Femur (tissue), 1 donor: ENCODE results near the gene FEZ2.
"Not testable (repeated sequence)": the region's sequence is repeated elsewhere in the genome, so short reads cannot be mapped to it uniquely, and the experiment has no call there.

Source experiments
- DNase-seq: peaks from one replicate; pipeline ENCODE4 v3.0.0-alpha.2; 2017

FEZ2 gene

GRCh38 chr2:36597532-36598377 is at the start of gene FEZ2:
FEZ2 (minus strand) TSS chr2:36598168; CDS start chr2:36598142, 26 bp downstream.
- peak; percentile 85 for DNase-seq

- no peak for DNase-seq
Measured at GRCh38 chr2:36634981-36635597, 37.1 kb upstream of the FEZ2 start.

- no peak for DNase-seq
Measured at GRCh38 chr2:36633470-36634092, 35.6 kb upstream of the FEZ2 start.

- no peak for DNase-seq
Measured at GRCh38 chr2:36626756-36627155, 28.8 kb upstream of the FEZ2 start.

- DNase-seq, result no peak
Measured at GRCh38 chr2:36626071-36626470, 28.1 kb upstream of the FEZ2 start.

- no peak for DNase-seq
Measured at GRCh38 chr2:36625304-36625703, 27.3 kb upstream of the FEZ2 start.

- DNase-seq, result no peak
Measured at GRCh38 chr2:36620321-36620720, 22.4 kb upstream of the FEZ2 start.

- DNase-seq, result peak; percentile 25
Measured at GRCh38 chr2:36618381-36618780, 20.4 kb upstream of the FEZ2 start.

GRCh38 chr2:36616947-36617346 is 19.0 kb upstream of the FEZ2 start:
- DNase-seq, result no peak

- peak; percentile 23 for DNase-seq
Measured at GRCh38 chr2:36615222-36615621, 17.3 kb upstream of the FEZ2 start.

GRCh38 chr2:36613801-36614200 is 15.8 kb upstream of the FEZ2 start:
- DNase-seq, result no peak

GRCh38 chr2:36611316-36611990 is 13.5 kb upstream of the FEZ2 start:
- no peak for DNase-seq

GRCh38 chr2:36609507-36609906 is 11.5 kb upstream of the FEZ2 start:
- no peak for DNase-seq

GRCh38 chr2:36607947-36608346 is 10.0 kb upstream of the FEZ2 start:
- no peak for DNase-seq

GRCh38 chr2:36606925-36607324 is 9.0 kb upstream of the FEZ2 start:
- DNase-seq, result no peak

GRCh38 chr2:36605273-36605672 is 7.3 kb upstream of the FEZ2 start:
- no peak for DNase-seq

- not testable (repeated sequence) for DNase-seq
Measured at GRCh38 chr2:36603629-36604028, 5.7 kb upstream of the FEZ2 start.

- DNase-seq, result no peak
Measured at GRCh38 chr2:36597003-36597531, 901 bp downstream of the FEZ2 start.

- DNase-seq, result no peak
Measured at GRCh38 chr2:36596397-36596796, 1.6 kb downstream of the FEZ2 start.

- DNase-seq, result no peak
Measured at GRCh38 chr2:36594849-36595248, 3.1 kb downstream of the FEZ2 start.

GRCh38 chr2:36589230-36589630 is 8.7 kb downstream of the FEZ2 start:
- DNase-seq, result no peak

GRCh38 chr2:36587556-36587955 is 10.4 kb downstream of the FEZ2 start:
- no peak for DNase-seq

GRCh38 chr2:36587101-36587500 is 10.9 kb downstream of the FEZ2 start:
- peak; percentile 28 for DNase-seq
